Activated T-helper 2 cell treated with anti-CD3 and anti-CD28 coated beads, Interferon-gamma antibody, Interleukin-2, Interleukin-4, amounts not matched to agents 10 μg/mL and 5 μg/mL and 100 μg/mL, durations not matched to agents 14 hours and 24 hours and 36 hours (primary cell): ENCODE results near the gene MOB4. TPM values are rescaled to one million over a fixed set of nuclear protein-coding genes. Genes with fewer than 3 reads are reported as not detected.
"Not testable (repeated sequence)": the region's sequence is repeated elsewhere in the genome, so short reads cannot be mapped to it uniquely, and the experiment has no call there.

Experiments used
- DNase-seq: peaks from one replicate; pipeline ENCODE4 v3.0.0; 2021; ENCODE audit warnings: low spot score
- H3K27ac Mint-ChIP-seq: one replicate; pipeline ENCODE4 v1.8.0; 2021; ENCODE audit warnings: mixed read lengths
- H3K27me3 Mint-ChIP-seq: one replicate; pipeline ENCODE4 v1.8.0; 2021; ENCODE audit warnings: low read depth, mixed read lengths
- H3K36me3 Mint-ChIP-seq: one replicate; pipeline ENCODE4 v1.8.0; 2021; ENCODE audit warnings: low read depth, mixed read lengths
- H3K4me1 Mint-ChIP-seq: one replicate; pipeline ENCODE4 v1.8.0; 2021; ENCODE audit warnings: low read depth, mixed read lengths
- H3K4me3 Mint-ChIP-seq: one replicate; pipeline ENCODE4 v1.8.0; 2021; ENCODE audit warnings: low read depth, mild to moderate bottlenecking, moderate library complexity, mixed read lengths
- H3K9me3 Mint-ChIP-seq: one replicate; pipeline ENCODE4 v1.8.0; 2021; ENCODE audit warnings: mixed read lengths
- intact Hi-C: fragments of 100-400 bp; cut with micrococcal nuclease; formaldehyde crosslinking; loops from one replicate; pipeline ENCODE4 v1.15.1; 2023
- total RNA-seq: library from RNA; stranded (reverse); gene quantifications from 2 replicates; pipeline ENCODE4 v1.2.3, GENCODE V29; 2022

The MOB4 gene
- total RNA-seq: 18.1 and 19.5 TPM in 2 replicates

DNA sequence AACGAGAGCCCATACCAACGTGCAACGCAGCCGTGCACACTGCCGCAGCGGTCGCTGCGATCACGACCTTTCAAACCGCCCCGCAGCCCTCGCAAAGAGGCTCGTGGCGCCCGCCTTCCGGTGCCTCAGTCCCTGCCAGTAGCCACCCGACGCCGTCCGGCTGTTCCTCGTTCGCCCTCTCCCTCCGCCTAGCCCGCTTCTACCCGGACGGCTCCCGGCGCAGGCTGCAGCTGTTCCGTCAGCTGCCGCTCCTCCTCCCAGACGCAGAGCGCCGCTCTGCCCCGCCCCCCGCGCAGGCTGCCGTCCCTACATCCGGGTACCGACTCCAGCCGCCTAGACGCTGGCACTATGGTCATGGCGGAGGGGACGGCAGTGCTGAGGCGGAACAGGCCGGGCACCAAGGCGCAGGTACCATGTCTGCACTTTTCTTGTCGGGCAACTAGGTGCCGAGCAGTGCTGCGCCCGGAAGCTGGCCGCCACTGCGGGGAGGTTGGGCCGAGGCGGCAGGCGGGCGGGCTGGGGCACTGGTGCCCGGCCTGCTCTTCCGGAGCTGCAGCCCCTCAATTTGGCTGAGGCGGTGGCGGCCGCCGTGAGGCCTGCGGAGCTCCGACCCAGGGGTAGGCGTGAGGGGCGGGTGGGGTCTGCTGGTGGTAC, at the start of gene MOB4:
Gene MOB4 (plus strand): TSS at position 328 of the 654 bp plus-strand sequence. CDS start 21 bp downstream, at position 349.
- DNase-seq: peak; percentile 94
- H3K4me1 Mint-ChIP-seq: peaks cover 19% of the 10 kb centered on the region
- peak within 1 kb of the TSS; percentile 84 for H3K27ac Mint-ChIP-seq
- H3K27me3 Mint-ChIP-seq: no peaks in the 10 kb centered on the region
- peaks cover 25% of the 10 kb centered on the region for H3K36me3 Mint-ChIP-seq
- H3K9me3 Mint-ChIP-seq: peaks cover 1% of the 10 kb centered on the region
- intact Hi-C loops: loop anchor here (1.0 to 10.0 kb wide), 6 partner anchors 16 to 877 kb away; partner anchors contain the start of genes CCDC150, COQ10B, HSPE1 and SF3B1
- H3K4me3 Mint-ChIP-seq: peak within 1 kb of the TSS; percentile 99

DNA sequence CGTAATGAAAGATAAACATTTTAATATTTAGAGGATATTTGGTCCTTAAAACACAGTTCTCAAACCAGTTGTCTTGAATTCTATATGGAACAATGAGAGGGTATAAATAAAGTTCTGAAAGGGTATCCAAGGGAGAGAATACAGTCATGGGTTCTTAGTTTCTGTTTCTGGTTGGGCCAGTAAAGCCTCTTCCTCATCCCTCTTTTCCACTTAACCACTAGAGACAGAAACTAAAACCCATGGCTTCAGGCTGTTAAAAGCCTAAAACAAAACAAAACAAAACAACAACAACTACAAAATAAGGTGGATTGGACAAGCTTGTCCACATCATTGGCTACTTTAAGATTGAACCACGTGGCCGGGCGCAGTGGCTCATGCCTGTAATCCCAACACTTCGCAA, 43.7 kb upstream of the MOB4 start:
- Mint-ChIP-seq H3K4me3 (no peak overlapping the region), H3K27ac (no peak overlapping the region), H3K4me1 (peaks cover 2% of the 10 kb centered on the region), H3K27me3 (no peaks in the 10 kb centered on the region), H3K36me3 (peaks cover 50% of the 10 kb centered on the region), H3K9me3 (no peaks in the 10 kb centered on the region)
- DNase-seq: no peak
- intact Hi-C loops: no loop called here

DNA sequence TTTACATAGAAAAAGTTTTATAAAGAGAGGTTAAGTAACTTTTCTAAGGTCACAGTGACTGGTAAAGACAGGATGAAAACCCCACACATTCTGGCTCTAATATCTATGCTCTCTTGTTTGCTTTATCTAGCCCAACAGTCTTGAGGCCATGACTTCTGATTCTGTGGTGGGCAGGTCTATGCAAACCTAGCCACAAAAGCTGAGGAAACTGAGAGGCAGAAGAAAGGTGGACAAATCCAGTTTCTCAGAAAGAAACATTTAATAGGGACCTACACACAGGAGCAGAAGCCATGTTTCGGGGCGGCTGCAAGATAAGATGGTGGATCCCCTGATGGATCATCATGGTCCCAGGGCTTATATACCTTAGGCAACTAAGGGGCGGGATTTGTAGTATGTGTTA, 38.1 kb upstream of the MOB4 start:
- Mint-ChIP-seq H3K27ac (no peak overlapping the region), H3K27me3 (no peaks in the 10 kb centered on the region), H3K9me3 (no peaks in the 10 kb centered on the region), H3K4me3 (no peak overlapping the region), H3K36me3 (peaks cover 73% of the 10 kb centered on the region), H3K4me1 (peaks cover 4% of the 10 kb centered on the region)
- DNase-seq: no peak
- intact Hi-C loops: no loop called here

DNA sequence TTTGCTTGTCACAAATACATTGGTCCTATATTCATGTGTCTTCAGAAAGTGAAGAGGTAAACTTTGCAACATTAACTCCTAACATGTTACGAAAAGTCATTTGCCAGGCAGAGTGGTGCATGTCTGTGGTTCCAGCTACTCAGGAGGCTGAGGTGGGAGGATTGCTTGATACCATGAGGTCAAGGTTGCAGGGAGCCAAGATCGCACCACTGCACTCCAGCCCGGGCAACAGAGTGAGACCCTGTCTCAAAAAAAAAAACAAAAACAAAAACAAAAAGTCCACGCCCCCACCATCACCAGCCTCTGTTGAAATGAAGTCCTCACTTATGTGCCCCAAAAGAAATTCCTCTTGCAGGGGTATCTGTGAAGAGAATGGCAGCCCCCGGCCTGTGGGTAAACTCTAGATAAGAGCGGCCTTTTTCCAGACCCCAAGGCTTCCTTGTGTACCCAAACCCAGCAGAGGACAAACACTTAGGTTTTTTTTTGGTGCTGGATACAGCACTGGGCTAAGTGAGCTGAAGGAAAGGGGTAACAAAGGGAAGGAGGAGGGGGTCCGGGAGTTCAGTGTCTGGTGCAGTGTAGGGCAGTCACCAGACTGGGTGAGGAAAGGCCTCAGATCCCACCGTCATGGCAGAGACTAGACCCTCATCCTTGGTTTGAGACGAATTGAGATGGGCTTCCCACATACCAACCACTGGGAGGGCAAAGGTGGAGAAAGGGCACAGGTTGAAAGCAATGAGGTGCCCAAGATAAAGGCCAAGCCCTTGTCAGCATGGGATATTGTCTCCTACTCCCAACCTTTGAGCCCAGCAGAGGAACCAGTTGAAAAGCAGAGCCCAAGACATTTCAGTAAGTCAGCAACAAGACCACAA, 35.5 kb upstream of the MOB4 start:
- intact Hi-C loops: no loop called here
- no peaks in the 10 kb centered on the region for H3K27me3 Mint-ChIP-seq
- peaks cover 82% of the 10 kb centered on the region for H3K36me3 Mint-ChIP-seq
- H3K9me3 Mint-ChIP-seq: peaks cover 16% of the 10 kb centered on the region
- no peak overlapping the region for H3K4me3 Mint-ChIP-seq
- H3K27ac Mint-ChIP-seq: no peak overlapping the region
- peaks cover 4% of the 10 kb centered on the region for H3K4me1 Mint-ChIP-seq
- no peak for DNase-seq

DNA sequence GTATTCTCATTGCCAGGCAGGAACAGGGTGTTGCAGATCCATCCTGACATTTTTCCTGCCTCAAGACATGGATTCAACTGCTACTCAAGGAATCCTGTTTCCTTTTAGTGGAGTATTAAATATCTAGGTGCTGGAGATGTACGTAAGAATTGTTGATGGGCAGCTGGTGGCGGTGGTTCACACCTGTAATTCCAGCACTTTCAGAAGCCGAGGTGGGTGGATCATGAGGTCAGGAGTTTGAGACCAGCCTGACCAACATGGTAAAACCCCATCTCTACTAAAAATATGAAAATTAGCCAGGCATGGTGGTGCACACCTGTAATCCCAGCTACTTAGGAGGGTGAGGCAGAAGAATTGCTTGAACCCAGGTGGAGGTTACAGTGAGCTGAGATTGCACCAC, 31.6 kb upstream of the MOB4 start:
- DNase-seq, H3K4me3 Mint-ChIP-seq, H3K27me3 Mint-ChIP-seq, H3K4me1 Mint-ChIP-seq, intact Hi-C loops, H3K27ac Mint-ChIP-seq: not testable (repeated sequence)
- Mint-ChIP-seq H3K9me3 (peaks cover 20% of the 10 kb centered on the region), H3K36me3 (peaks cover 91% of the 10 kb centered on the region)

DNA sequence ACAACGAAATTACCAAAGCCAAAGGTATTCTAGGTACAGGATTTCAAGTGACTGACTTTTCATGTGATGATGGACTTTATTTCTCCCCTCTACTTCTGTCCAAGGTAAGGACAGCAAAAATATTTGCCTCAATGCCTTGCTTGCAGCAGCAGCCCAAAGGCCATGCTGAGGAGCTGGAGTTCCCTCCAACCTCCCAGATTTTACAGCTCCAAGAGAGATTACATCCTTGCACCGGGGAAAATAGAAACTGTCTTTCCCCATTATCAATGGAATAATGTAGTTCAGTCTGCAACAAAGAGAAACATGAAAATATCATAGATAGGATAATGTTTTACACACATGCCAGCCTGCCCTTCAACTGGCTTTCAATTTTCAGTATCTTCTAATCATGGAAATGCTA, 29.7 kb upstream of the MOB4 start:
- Mint-ChIP-seq H3K9me3 (peaks cover 20% of the 10 kb centered on the region), H3K4me1 (peaks cover 5% of the 10 kb centered on the region), H3K27ac (no peak overlapping the region)

DNA sequence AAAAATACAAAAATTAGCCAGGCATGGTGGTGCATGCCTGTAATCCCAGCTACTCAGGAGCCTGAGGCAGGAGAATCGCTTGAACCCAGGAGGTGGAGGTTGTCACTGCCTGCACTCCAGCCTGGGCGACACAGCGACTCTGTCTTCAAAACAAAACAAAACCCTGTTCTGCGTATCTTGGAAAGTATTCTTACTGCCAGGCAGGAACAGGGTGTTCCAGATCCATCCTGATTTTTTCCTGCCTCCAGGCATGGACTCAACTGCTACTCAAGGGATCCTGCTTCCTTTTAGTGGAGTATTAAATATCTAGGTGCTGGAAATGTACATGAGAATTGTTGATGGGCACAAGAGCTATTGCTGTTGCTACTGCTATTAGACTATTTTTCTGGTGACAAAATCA, 28.5 kb upstream of the MOB4 start:
- no peaks in the 10 kb centered on the region for H3K27me3 Mint-ChIP-seq
- H3K36me3 Mint-ChIP-seq: peaks cover 90% of the 10 kb centered on the region
- H3K4me3 Mint-ChIP-seq: no peak overlapping the region
- DNase-seq: no peak
- intact Hi-C loops: no loop called here
- peaks cover 20% of the 10 kb centered on the region for H3K9me3 Mint-ChIP-seq
- peaks cover 5% of the 10 kb centered on the region for H3K4me1 Mint-ChIP-seq
- H3K27ac Mint-ChIP-seq: peak overlapping the region; percentile 12

More for the DNA sequence above, 29.7 kb upstream of the MOB4 start:
- intact Hi-C loops: no loop called here
- no peak for DNase-seq
- no peak overlapping the region for H3K4me3 Mint-ChIP-seq
- H3K36me3 Mint-ChIP-seq: peaks cover 94% of the 10 kb centered on the region
- H3K27me3 Mint-ChIP-seq: no peaks in the 10 kb centered on the region

DNA sequence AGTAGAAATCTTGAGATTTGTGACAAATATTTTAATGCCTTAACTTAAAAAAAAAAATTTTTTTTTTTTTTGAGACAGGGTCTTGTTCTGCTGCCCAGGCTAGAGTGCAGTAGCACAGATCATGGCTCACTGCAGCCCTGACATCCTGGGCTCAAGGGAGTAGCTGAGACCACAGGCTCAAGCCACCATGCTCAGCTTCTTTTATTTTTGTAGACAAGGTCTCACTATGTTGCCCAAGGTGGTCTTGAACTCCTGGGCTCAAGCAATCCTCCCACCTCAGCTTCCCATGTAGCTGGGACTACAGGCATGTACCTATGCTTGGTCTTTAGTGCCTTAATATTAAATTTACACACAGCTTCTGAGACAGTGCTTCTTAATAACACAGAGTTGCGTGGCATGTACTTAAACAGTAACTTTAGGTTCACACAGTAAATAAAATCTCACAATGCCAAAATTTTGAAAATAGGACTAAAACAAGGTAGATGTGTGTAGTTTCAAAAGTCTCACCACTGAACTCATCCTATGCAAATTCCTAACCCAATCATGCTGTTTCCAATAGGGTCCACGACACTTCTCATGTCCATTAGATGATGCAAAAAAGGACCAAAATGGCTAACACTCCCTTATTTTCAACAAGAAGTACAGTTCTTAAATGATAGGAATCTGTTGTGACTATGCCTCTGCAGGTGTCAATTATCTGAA, 20.3 kb upstream of the MOB4 start:
- intact Hi-C loops: no loop called here
- Mint-ChIP-seq H3K4me1 (peaks cover 38% of the 10 kb centered on the region), H3K36me3 (peaks cover 81% of the 10 kb centered on the region), H3K4me3 (peak overlapping the region; percentile 45), H3K27ac (no peak overlapping the region), H3K9me3 (no peaks in the 10 kb centered on the region), H3K27me3 (no peaks in the 10 kb centered on the region)
- no peak for DNase-seq

DNA sequence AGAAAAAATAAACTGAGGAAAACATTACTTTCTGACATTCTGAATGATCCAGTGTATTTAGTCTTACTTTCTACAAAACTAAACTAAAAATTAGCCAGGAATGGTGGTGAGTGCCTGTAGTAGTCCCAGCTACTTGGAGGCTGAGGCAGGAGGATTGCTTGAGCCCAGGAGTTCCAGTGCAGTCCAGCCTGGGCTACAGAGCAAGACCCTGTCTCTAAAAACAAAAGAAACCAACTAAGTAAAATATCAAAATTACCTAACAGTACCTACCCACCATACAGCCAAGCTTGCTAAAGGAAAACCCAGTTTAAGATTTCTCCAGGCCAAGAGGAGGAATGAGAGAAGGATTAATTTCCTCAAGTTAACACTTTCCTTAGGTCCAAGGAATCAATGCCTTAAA, 19.2 kb upstream of the MOB4 start:
- intact Hi-C loops: no loop called here
- H3K4me1 Mint-ChIP-seq: peaks cover 39% of the 10 kb centered on the region

DNA sequence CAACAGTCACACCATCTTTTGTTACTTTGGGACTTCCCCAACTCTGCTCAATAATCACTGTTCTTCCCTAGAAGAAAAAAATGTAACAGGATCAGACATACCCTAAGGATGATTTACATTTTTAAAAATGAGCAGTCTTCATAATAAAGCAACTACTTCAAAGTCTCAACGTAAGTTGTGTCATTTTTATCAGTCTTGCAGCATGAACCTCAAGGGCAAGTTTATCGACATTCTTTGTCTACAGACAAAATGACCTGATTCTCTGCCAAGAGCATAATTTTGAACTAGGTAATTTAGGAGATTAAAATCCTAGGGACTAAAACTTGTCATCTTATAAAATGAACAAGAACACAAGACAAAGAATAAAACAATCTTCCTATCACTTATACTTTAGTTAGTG, 18.5 kb upstream of the MOB4 start:
- peaks cover 44% of the 10 kb centered on the region for H3K4me1 Mint-ChIP-seq
- intact Hi-C loops: no loop called here
- H3K27ac Mint-ChIP-seq: peak overlapping the region; percentile 97

More for the DNA sequence above, 19.2 kb upstream of the MOB4 start:
- Mint-ChIP-seq H3K4me3 (peak overlapping the region; percentile 94), H3K27ac (no peak overlapping the region), H3K36me3 (peaks cover 81% of the 10 kb centered on the region), H3K27me3 (no peaks in the 10 kb centered on the region), H3K9me3 (no peaks in the 10 kb centered on the region)
- no peak for DNase-seq

DNA sequence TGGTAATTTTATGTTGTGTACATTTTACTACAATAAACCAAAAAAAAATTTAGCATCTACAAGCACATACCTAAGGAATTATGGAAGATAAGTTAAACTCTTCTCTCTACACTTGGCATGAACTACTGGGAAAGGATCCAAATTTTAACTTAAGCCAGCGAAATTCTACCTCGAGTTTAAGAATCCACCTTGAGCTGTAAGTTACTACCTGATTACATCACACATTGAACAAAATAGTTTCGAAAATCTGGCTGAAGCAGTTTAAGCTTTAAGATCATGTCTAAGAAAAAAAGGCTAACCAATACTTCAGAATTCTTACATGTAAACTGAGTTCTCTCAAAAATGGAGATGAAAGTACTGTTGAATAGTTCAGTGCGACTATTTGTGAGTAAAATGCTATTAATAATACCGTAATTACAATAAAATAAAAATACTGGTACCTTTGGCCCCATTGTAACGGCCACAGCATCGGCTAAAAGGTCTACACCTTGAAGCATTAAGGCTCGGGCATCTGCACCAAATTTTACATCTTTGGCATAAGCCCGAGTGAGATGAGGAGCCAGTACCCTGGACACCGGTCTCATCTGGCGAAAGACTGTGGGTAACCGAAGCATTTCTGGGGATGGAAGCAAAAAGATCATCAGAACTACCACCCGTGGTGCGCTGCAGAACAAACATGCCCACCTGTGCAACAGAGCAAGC, 17.5 kb upstream of the MOB4 start:
- no peak for DNase-seq

More for the DNA sequence above, 18.5 kb upstream of the MOB4 start:
- Mint-ChIP-seq H3K4me3 (peak overlapping the region; percentile 94), H3K9me3 (no peaks in the 10 kb centered on the region), H3K36me3 (peaks cover 85% of the 10 kb centered on the region), H3K27me3 (no peaks in the 10 kb centered on the region)
- DNase-seq: no peak

DNA sequence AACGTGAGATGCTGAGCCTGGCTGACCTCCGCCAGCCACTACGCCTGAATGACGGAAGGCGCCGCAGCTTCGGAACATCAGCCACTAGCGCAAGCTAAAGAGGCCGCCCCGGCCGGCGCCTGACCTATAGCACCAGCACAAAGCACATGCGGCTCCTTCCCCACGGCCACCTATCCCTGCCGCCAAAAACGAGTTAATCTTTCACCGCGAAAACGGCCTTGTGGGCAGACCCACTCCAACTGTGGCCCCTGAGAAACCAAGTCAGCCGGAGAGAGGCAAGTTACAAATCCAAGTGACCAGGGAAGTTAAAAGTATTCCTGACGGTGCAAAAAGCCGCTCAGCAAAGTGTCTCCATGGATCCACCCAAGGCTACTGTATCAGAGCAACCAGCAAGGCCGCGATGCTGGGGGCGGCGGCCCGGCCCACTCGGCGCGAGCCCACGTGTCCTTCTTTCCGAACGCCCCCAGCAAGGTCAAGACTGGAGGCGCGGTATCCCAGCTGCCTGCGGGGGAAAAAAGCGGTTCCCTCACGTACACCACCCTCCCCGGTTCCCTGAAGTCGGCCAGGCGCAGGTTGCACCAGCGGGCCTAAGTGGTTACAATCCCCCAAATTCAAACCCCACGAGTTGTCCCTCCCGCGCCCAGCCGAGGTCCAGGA, 16.8 kb upstream of the MOB4 start:
- peaks cover 88% of the 10 kb centered on the region for H3K36me3 Mint-ChIP-seq
- H3K9me3 Mint-ChIP-seq: no peaks in the 10 kb centered on the region
- intact Hi-C loops: loop anchor here (1.0 kb wide), 1 partner anchor 64 kb away; the partner anchor contains the start of gene SF3B1
- no peaks in the 10 kb centered on the region for H3K27me3 Mint-ChIP-seq
- H3K27ac Mint-ChIP-seq: peak overlapping the region; percentile 97
- H3K4me3 Mint-ChIP-seq: peak overlapping the region; percentile 94
- H3K4me1 Mint-ChIP-seq: peaks cover 45% of the 10 kb centered on the region
- DNase-seq: peak; percentile 53

More for the DNA sequence above, 17.5 kb upstream of the MOB4 start:
- Mint-ChIP-seq H3K4me3 (peak overlapping the region; percentile 94), H3K36me3 (peaks cover 87% of the 10 kb centered on the region), H3K27me3 (no peaks in the 10 kb centered on the region), H3K9me3 (no peaks in the 10 kb centered on the region), H3K4me1 (peaks cover 45% of the 10 kb centered on the region), H3K27ac (peak overlapping the region; percentile 97)
- intact Hi-C loops: no loop called here
